GM10266 (cell line): ENCODE measurements around the gene SYT17.

Experiments
- DNase-seq: peaks from one replicate; pipeline ENCODE4 v3.0.0; 2012; ENCODE audit errors: extremely low spot score
- TF ChIP-seq, protein P1 (sequence below): IDR thresholded peaks from 2 replicates; pipeline ENCODE4 v1.5.1; 2012; ENCODE audit warnings: mild to moderate bottlenecking, low read depth; ENCODE audit not compliant: control insufficient read depth, insufficient read depth; ENCODE audit errors: missing control alignments

Gene SYT17

DNA sequence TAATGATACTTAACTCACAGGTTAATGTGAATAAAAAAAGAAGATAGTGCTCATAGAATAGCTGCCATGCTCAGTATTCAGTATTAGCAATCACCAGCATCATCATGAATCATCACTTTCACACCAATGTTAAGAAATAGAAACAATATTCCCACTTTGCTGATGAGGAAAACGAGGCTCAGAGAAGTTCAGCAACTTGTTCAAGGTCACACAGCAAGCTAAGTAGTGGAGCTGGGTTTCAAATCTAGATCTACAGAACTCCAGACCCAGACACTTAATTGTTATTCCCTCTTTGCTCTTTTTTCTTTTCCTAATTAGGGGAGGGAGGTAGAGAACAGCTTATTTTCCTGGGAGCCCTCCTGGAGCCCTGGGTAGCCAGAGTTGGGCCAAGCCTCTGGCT, 140.4 kb downstream of the SYT17 start:
- no peak for DNase-seq
- TF ChIP-seq, protein P1, sequence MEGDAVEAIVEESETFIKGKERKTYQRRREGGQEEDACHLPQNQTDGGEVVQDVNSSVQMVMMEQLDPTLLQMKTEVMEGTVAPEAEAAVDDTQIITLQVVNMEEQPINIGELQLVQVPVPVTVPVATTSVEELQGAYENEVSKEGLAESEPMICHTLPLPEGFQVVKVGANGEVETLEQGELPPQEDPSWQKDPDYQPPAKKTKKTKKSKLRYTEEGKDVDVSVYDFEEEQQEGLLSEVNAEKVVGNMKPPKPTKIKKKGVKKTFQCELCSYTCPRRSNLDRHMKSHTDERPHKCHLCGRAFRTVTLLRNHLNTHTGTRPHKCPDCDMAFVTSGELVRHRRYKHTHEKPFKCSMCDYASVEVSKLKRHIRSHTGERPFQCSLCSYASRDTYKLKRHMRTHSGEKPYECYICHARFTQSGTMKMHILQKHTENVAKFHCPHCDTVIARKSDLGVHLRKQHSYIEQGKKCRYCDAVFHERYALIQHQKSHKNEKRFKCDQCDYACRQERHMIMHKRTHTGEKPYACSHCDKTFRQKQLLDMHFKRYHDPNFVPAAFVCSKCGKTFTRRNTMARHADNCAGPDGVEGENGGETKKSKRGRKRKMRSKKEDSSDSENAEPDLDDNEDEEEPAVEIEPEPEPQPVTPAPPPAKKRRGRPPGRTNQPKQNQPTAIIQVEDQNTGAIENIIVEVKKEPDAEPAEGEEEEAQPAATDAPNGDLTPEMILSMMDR = no peak

DNA sequence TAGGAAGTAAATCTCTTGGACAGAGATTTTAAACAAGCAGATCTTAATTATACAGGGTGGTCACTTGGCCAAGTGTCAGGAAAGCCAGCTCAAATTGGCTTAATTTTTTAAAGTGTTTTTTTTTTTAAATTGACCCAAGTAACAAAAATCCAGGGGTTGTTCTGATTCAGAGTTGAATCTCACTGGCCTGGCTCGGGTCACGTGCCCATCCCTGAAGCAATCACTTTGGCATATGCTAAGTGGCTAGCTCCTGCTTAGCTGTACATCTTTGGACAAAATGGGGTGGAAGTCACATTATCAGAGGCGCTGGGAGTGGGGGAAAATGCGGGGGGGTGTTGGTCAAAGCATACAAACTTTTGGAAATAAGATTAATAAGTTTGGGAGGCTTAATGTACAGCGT, 141.1 kb downstream of the SYT17 start:
- TF ChIP-seq, protein P1 = no peak
- no peak for DNase-seq

DNA sequence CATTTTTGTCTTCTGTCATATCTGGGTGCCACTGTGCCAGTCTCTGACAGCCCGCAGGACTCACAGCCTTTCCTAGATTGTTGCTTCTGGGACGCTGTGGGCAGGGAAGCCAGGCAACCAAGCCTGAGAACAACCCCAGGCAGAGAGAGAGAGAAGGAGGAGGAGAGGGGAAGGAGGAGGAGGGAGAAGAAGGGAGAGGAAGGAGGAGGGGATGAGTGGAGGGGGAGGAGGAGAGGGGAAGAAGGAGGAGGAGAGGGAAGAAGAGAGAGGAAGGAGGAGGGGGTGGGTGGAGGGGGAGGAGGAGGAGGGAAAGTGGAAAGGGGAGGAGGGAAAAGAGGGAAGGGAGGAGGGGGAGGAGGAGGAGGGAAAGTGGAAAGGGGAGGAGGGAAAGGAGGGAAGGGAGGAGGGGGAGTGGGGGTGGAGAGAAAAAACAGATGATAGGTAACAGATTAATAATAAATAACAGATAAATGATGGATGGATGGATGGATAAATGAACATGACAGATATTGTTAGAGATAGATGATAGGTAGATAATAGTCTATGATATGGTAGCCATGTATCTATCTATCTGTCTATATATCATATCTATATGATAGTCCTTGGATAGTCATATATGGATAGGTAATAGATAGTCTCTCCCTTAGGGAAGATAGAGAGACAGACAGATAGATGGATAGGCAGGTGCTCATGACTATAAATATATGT, 146.8 kb downstream of the SYT17 start:
- TF ChIP-seq, protein P1 = no peak

DNA sequence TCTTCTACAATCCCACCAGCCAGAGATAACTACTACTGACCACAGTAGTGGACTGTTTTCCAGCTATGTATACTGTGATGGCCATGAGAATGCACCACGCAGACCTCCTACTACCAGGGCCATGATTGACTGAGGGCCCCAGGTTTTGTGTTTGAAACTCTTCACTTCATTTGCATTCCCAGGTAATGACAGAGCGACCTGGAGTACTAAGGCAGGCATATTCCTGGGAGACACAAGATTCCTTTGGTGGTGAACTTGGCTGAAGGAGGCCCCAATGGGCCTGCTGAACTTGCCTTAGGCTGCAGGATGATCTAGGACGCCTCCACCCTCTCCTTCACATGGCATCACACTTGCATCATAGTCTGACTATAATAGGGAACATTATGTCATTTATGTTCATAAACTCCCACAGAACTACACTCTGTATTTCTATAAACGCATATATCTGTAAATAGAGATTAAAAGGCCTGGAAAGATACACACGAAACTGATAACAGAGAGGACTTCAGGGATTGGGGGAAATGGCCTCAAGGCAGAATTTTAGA, 147.9 kb downstream of the SYT17 start:
- no peak for DNase-seq
- TF ChIP-seq, protein P1 = no peak

More for the DNA sequence above, 146.8 kb downstream of the SYT17 start:
- no peak for DNase-seq

DNA sequence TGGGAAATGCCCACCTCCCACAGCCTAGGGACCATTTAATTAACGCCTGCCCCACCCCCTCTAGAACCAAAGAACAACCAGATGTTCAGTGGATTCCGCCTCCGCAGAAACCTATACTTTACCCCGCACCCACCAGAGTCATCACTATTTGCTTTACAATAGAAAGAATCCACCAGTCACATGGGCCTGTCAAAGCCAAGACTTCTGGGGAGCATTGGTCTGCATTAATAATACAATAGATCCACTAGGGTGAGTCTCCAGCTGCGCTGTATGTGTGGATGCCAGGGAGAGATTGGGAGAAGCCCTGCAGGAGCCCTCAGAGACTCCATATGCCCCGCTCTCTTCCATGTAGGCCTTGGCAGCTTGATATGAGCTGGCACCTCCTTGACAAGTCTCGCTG, 148.8 kb downstream of the SYT17 start:
- TF ChIP-seq, protein P1 = no peak
- no peak for DNase-seq
